Colon (tissue), 2 donors: ENCODE measurements around the gene BPIFA3.

Source experiments
- FAIRE-seq: peaks from 2 replicates; lab custom pipeline; 2012; peaks lifted over from hg19 to GRCh38; lab: Jason Lieb, UNC
- donor health status: control.
- donor health status: control.

BPIFA3 gene

DNA sequence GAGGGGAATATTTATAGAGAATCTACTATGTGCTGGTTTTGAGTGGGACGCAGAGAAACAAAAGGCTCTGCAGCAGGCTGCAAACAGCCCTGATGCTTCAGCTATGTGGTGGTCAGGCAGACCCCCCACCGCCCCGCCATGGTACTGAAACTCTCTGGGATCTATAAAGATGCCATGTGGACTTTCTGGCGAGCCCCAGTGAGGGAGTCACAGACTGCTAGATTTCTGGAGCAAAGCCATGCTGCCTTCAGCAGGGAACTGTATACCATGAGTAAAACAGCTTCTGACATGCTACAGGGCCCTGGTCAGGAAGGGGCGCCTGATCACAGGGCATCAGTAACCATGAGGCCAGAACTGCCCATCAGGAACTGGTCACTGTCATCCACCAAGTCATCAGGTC lies 46.6 kb downstream of the BPIFA3 start:
- FAIRE-seq = no peak

DNA sequence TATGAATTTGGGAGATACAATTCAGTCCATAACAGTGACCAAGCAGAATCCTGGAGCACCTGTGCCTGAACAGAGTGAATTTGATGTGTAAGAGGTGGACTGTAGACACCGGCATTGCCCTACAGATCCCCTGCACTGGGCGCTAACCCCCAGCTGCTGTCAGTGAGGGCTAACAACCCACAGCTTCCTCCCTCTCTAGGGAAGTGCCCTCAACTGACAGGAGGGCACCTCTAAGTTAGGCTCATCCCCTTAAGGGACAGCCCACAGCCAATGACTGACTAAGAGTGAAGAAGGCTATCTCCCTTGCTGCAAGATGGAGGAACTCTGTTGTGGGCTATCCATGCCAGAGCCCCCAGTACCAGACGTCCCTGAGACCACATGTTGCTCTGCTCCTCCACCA lies 50.5 kb downstream of the BPIFA3 start:
- no peak for FAIRE-seq

DNA sequence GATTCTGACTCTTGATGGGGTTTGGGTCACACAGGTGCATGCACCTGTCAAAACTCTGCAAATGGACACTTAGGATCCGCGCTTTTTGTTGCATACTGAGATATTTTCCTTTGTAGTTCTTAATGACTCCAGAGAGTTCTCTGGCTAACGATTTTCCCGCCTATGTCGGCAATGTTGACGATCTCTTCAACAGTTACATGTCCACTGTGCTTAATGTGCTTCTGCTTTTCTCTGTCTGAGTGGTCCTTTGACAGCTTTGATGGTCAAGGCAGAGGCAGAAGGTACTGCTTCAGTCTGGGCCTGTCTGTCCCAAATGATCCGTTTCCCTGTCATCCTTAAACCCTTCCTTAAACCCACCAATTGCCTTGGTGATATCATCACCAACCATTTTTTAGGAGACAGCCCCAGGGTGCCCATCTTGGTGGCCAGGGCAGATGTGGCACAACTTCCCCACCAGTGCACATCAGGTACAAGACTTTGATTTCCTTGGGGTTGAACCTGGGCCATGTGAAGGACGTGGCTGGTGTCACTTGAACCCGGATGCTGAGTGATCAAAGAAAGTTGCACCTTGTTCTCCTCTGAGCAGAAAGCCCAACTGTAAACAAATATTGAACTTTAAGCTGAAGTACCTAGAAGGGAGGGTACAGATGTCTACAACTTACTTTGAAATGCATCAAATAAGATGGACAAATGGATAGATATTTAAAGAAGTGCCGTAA lies 55.2 kb downstream of the BPIFA3 start:
- FAIRE-seq = no peak

DNA sequence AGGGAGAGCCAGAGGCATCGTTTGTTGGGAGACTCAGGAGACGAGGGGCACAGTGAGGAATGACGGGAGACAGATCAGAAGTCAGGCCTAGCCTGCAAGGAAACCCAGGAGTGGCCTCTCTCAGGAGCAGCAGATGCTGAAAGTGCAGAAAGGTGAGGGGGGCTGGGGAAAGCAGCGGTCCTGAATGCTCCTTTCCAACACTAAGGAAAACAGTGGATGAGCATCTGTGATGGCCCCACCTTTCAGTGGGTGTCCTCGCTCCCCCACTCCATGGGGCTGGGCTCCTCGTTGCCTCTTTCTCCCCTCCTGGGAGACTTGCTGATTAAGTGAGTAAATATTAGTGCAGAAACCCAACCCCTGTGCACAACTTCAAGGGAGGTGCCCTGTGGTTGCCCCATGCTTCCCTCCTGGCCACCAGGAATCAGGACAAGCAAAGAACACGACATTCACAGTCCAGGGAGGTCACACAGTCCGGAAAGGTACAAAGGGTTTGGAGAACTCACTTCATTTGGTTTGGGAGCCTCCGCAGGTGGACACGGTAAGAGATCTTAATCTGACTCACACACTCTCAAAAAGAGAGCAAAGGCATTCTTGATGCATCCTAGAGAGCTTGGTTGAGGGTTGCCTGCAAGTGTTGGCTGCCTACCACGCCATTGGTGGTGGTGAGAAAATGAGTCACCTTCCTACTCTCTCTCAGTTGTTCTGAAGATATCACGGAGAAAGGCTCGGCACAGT lies 56.1 kb downstream of the BPIFA3 start:
- FAIRE-seq = no peak

DNA sequence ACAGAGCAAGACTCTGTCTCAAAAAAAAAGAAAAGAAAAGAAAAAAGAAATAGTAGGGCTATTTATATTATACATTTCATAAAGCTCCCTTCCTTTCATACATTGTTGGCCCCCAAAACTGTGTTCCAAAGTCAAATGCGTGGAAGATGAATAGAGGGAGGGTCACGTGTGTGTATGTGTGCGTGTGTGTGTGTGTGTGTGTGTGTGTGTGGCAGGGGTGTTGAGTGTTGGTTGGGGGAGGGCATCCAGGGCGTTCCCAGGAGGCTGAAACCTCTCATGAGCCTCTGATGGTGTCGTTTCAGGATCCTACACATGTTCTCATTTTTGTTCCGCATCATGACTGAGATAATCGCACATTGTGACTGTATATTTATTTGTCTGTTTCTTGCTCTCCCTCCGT lies 58.1 kb downstream of the BPIFA3 start:
- FAIRE-seq = no peak

DNA sequence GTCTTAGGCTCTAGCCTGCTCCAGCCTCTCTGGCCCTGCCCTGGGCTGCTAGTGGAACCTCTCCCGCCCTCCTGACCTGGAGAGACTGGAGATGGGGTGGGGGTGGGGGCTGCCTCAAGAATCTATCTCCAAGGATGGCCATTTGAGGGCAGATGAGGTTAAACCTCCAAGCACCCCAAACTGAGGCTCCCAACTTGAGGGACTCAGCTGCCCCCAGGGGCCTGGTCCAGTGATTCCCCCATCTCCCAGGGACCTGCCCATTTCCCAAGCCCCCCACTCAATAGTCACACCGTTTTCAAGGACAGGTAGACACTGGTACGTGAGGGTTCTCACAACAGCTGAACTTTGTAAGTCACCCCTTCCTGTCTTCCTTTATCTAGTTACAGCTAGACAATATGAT lies 58.7 kb downstream of the BPIFA3 start:
- no peak for FAIRE-seq

DNA sequence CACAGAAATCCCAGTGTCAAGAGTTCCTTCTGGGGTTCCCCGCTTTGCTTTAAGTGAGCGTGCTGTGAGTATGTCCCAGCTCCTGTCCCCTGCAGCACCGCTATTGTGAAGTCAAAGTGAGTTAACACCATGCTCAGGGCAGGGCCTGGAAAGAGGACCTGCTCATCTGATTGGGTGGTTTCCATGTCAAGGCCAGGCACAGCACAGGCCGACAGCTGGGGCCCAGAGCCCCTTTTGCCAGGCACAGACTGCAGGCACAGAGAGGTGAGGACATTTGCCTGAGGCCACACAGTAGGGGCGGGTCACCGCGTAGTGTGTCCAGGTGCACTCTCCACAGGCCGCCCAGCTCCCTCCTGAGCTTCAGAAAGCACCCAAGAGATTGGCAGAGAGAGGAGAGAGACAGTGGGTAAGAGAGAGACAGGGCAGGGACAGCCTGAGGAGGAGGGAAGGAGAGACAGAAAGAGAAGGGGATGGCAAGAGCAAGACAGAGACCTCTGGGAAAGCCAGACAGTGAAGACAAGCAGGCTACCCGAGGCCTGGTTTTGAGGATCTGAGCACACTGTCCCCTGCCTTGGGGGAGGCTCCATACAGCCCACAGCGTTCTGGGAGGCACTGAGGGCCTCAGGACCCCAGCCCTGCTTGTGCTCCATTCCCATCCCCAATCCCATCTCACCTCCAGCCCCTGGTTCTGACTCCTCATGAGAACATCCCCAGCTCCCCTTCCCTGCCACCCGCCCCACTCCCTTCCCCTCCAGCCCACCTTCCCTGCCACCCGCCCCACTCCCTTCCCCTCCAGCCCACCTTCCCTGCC lies 59.4 kb downstream of the BPIFA3 start:
- FAIRE-seq = no peak
